ENCODE measurements around the gene CALD1. TPM values are rescaled to one million over a fixed set of nuclear protein-coding genes. Genes with fewer than 3 reads are reported as not detected.

CALD1 gene
- total RNA-seq, 1 donor from 2014 or later: 2.3 TPM

- no peak overlapping the region for H3K27ac Mint-ChIP-seq
- no peaks in the 10 kb centered on the region for H3K36me3 Mint-ChIP-seq (ENCODE audit: low read depth)
Observed at GRCh38 chr7:134870156-134870555, 90.7 kb downstream of the CALD1 start.

GRCh38 chr7:134870781-134871180 is 91.3 kb downstream of the CALD1 start:
- peaks cover 5% of the 10 kb centered on the region for H3K27me3 Mint-ChIP-seq (ENCODE audit: insufficient read depth)
- H3K4me1 Mint-ChIP-seq (ENCODE audit: low read depth): peaks cover 19% of the 10 kb centered on the region
- no peak overlapping the region for H3K27ac Mint-ChIP-seq
- H3K9me3 Mint-ChIP-seq: no peaks in the 10 kb centered on the region
- H3K36me3 Mint-ChIP-seq (ENCODE audit: low read depth): no peaks in the 10 kb centered on the region
- intact Hi-C loops (cut with micrococcal nuclease): no loop called here
- DNase-seq (ENCODE audit: low spot score): no peak
- no peak overlapping the region for H3K4me3 Mint-ChIP-seq

More at GRCh38 chr7:134870156-134870555, 90.7 kb downstream of the CALD1 start:
- no peaks in the 10 kb centered on the region for H3K9me3 Mint-ChIP-seq
- intact Hi-C loops (cut with micrococcal nuclease): no loop called here
- DNase-seq (ENCODE audit: low spot score): no peak
- no peak overlapping the region for H3K4me3 Mint-ChIP-seq
- peaks cover 26% of the 10 kb centered on the region for H3K4me1 Mint-ChIP-seq (ENCODE audit: low read depth)
- peaks cover 5% of the 10 kb centered on the region for H3K27me3 Mint-ChIP-seq (ENCODE audit: insufficient read depth)

GRCh38 chr7:134873253-134873652 is 93.8 kb downstream of the CALD1 start:
- DNase-seq (ENCODE audit: low spot score): no peak
- intact Hi-C loops (cut with micrococcal nuclease): no loop called here
- peaks cover 17% of the 10 kb centered on the region for H3K4me1 Mint-ChIP-seq (ENCODE audit: low read depth)

GRCh38 chr7:134874407-134874806 is 95.0 kb downstream of the CALD1 start:
- Mint-ChIP-seq H3K9me3 (no peaks in the 10 kb centered on the region), H3K4me1 (ENCODE audit: low read depth) (peaks cover 13% of the 10 kb centered on the region), H3K27ac (no peak overlapping the region), H3K27me3 (ENCODE audit: insufficient read depth) (peaks cover 6% of the 10 kb centered on the region), H3K36me3 (ENCODE audit: low read depth) (no peaks in the 10 kb centered on the region), H3K4me3 (no peak overlapping the region)
- no peak for DNase-seq (ENCODE audit: low spot score)
- intact Hi-C loops (cut with micrococcal nuclease): no loop called here

More at GRCh38 chr7:134873253-134873652, 93.8 kb downstream of the CALD1 start:
- Mint-ChIP-seq H3K4me3 (no peak overlapping the region), H3K27me3 (ENCODE audit: insufficient read depth) (peaks cover 6% of the 10 kb centered on the region), H3K27ac (no peak overlapping the region), H3K9me3 (no peaks in the 10 kb centered on the region), H3K36me3 (ENCODE audit: low read depth) (no peaks in the 10 kb centered on the region)

GRCh38 chr7:134875867-134876266 is 96.4 kb downstream of the CALD1 start:
- intact Hi-C loops (cut with micrococcal nuclease): no loop called here
- Mint-ChIP-seq H3K27ac (no peak overlapping the region), H3K9me3 (no peaks in the 10 kb centered on the region), H3K36me3 (ENCODE audit: low read depth) (no peaks in the 10 kb centered on the region), H3K27me3 (ENCODE audit: insufficient read depth) (peaks cover 6% of the 10 kb centered on the region), H3K4me1 (ENCODE audit: low read depth) (peaks cover 5% of the 10 kb centered on the region), H3K4me3 (no peak overlapping the region)
- DNase-seq (ENCODE audit: low spot score): no peak

GRCh38 chr7:134878746-134879357 is 99.4 kb downstream of the CALD1 start:
- Mint-ChIP-seq H3K27me3 (ENCODE audit: insufficient read depth) (peaks cover 1% of the 10 kb centered on the region), H3K36me3 (ENCODE audit: low read depth) (no peaks in the 10 kb centered on the region), H3K9me3 (no peaks in the 10 kb centered on the region), H3K4me1 (ENCODE audit: low read depth) (no peaks in the 10 kb centered on the region), H3K27ac (no peak overlapping the region), H3K4me3 (no peak overlapping the region)
- intact Hi-C loops (cut with micrococcal nuclease): no loop called here
- DNase-seq (ENCODE audit: low spot score): no peak

GRCh38 chr7:134879815-134880475 is 100.5 kb downstream of the CALD1 start:
- Mint-ChIP-seq H3K36me3 (ENCODE audit: low read depth) (no peaks in the 10 kb centered on the region), H3K27me3 (ENCODE audit: insufficient read depth) (peaks cover 1% of the 10 kb centered on the region), H3K4me1 (ENCODE audit: low read depth) (no peaks in the 10 kb centered on the region), H3K9me3 (no peaks in the 10 kb centered on the region), H3K4me3 (no peak overlapping the region), H3K27ac (no peak overlapping the region)
- intact Hi-C loops (cut with micrococcal nuclease): no loop called here
- no peak for DNase-seq (ENCODE audit: low spot score)

GRCh38 chr7:134882481-134882880 is 103.0 kb downstream of the CALD1 start:
- H3K27me3 Mint-ChIP-seq (ENCODE audit: insufficient read depth): no peaks in the 10 kb centered on the region
- no peak overlapping the region for H3K4me3 Mint-ChIP-seq
- H3K9me3 Mint-ChIP-seq: no peaks in the 10 kb centered on the region
- intact Hi-C loops (cut with micrococcal nuclease): no loop called here
- no peak overlapping the region for H3K27ac Mint-ChIP-seq
- DNase-seq (ENCODE audit: low spot score): no peak
- H3K4me1 Mint-ChIP-seq (ENCODE audit: low read depth): peaks cover 13% of the 10 kb centered on the region
- H3K36me3 Mint-ChIP-seq (ENCODE audit: low read depth): no peaks in the 10 kb centered on the region

GRCh38 chr7:134885967-134886352 is 106.5 kb downstream of the CALD1 start:
- no peaks in the 10 kb centered on the region for H3K27me3 Mint-ChIP-seq (ENCODE audit: insufficient read depth)
- no peak overlapping the region for H3K4me3 Mint-ChIP-seq
- no peaks in the 10 kb centered on the region for H3K36me3 Mint-ChIP-seq (ENCODE audit: low read depth)
- intact Hi-C loops (cut with micrococcal nuclease): no loop called here
- peaks cover 13% of the 10 kb centered on the region for H3K4me1 Mint-ChIP-seq (ENCODE audit: low read depth)
- no peak overlapping the region for H3K27ac Mint-ChIP-seq
- no peaks in the 10 kb centered on the region for H3K9me3 Mint-ChIP-seq
- no peak for DNase-seq (ENCODE audit: low spot score)

GRCh38 chr7:134886353-134887057 is 107.1 kb downstream of the CALD1 start:
- intact Hi-C loops (cut with micrococcal nuclease): no loop called here
- Mint-ChIP-seq H3K4me1 (ENCODE audit: low read depth) (peaks cover 13% of the 10 kb centered on the region), H3K27ac (no peak overlapping the region)

GRCh38 chr7:134887523-134887922 is 108.1 kb downstream of the CALD1 start:
- Mint-ChIP-seq H3K36me3 (ENCODE audit: low read depth) (no peaks in the 10 kb centered on the region), H3K9me3 (no peaks in the 10 kb centered on the region), H3K4me3 (no peak overlapping the region), H3K27me3 (ENCODE audit: insufficient read depth) (peaks cover 2% of the 10 kb centered on the region), H3K4me1 (ENCODE audit: low read depth) (peaks cover 13% of the 10 kb centered on the region), H3K27ac (no peak overlapping the region)
- DNase-seq (ENCODE audit: low spot score): no peak
- intact Hi-C loops (cut with micrococcal nuclease): no loop called here

More at GRCh38 chr7:134886353-134887057, 107.1 kb downstream of the CALD1 start:
- H3K36me3 Mint-ChIP-seq (ENCODE audit: low read depth): no peaks in the 10 kb centered on the region
- H3K27me3 Mint-ChIP-seq (ENCODE audit: insufficient read depth): no peaks in the 10 kb centered on the region
- H3K9me3 Mint-ChIP-seq: no peaks in the 10 kb centered on the region
- DNase-seq (ENCODE audit: low spot score): no peak
- H3K4me3 Mint-ChIP-seq: no peak overlapping the region

GRCh38 chr7:134888141-134888740 is 108.8 kb downstream of the CALD1 start:
- no peak overlapping the region for H3K27ac Mint-ChIP-seq
- H3K27me3 Mint-ChIP-seq (ENCODE audit: insufficient read depth): peaks cover 5% of the 10 kb centered on the region
- H3K4me3 Mint-ChIP-seq: no peak overlapping the region
- H3K4me1 Mint-ChIP-seq (ENCODE audit: low read depth): peaks cover 13% of the 10 kb centered on the region
- H3K36me3 Mint-ChIP-seq (ENCODE audit: low read depth): no peaks in the 10 kb centered on the region
- H3K9me3 Mint-ChIP-seq: no peaks in the 10 kb centered on the region
- DNase-seq (ENCODE audit: low spot score): no peak
- intact Hi-C loops (cut with micrococcal nuclease): no loop called here
